Measurements from ENCODE around the gene KTN1. TPM values are rescaled to one million over a fixed set of nuclear protein-coding genes. Genes with fewer than 3 reads are reported as not detected.

KTN1 gene
- total RNA-seq, 1 donor from 2014 or later = 193 TPM

GRCh38 chr14:55645845-55646832 lies 66.1 kb downstream of the KTN1 start:
- H3K4me1 Mint-ChIP-seq (ENCODE audit: low read depth, unreplicated experiment) = no peaks in the 10 kb centered on the region
- Histone ChIP-seq H2AFZ (ENCODE audit: low read depth, low read length) (no peak overlapping the region), H3K4me1 (ENCODE audit: insufficient read depth, low read length) (no peaks in the 10 kb centered on the region), H3K4me2 (ENCODE audit: low read length) (no peak overlapping the region), H4K20me1 (ENCODE audit: insufficient read depth, low read length) (no peaks in the 10 kb centered on the region), H3K27me3 (ENCODE audit: insufficient read depth, low read length) (no peaks in the 10 kb centered on the region), H3K4me3 (ENCODE audit: insufficient read depth, low read depth, low read length) (no peak overlapping the region), H3K9me3 (ENCODE audit: insufficient read depth, low read depth, low read length) (no peaks in the 10 kb centered on the region), H3K79me2 (ENCODE audit: insufficient read depth, low read length) (no peaks in the 10 kb centered on the region), H3K36me3 (ENCODE audit: insufficient read depth, low read length) (peaks cover 34% of the 10 kb centered on the region), H3K27ac (ENCODE audit: low read depth, low read length) (no peak overlapping the region), H3K9ac (ENCODE audit: low read length) (no peak overlapping the region)
- H3K4me3 Mint-ChIP-seq (ENCODE audit: unreplicated experiment) = no peak overlapping the region
- no peak overlapping the region for H3K27ac Mint-ChIP-seq (ENCODE audit: unreplicated experiment)
- H3K9me3 Mint-ChIP-seq (ENCODE audit: unreplicated experiment) = no peaks in the 10 kb centered on the region
- H3K36me3 Mint-ChIP-seq (ENCODE audit: low read depth, unreplicated experiment) = peaks cover 8% of the 10 kb centered on the region
- TF ChIP-seq EZH2 (IDR thresholded peaks at IDR 0.05; ENCODE audit: insufficient read depth, low read length) (no peak), CTCF (IDR thresholded peaks at IDR 0.05; ENCODE audit: insufficient read depth, low read depth, low read length) (no peak)
- FAIRE-seq (no peak), DNase-seq (ENCODE audit: low read depth) (no peak)
- no peaks in the 10 kb centered on the region for H3K27me3 Mint-ChIP-seq (ENCODE audit: low read depth, unreplicated experiment)

- Histone ChIP-seq H4K20me1 (ENCODE audit: insufficient read depth, low read length) (no peaks in the 10 kb centered on the region), H3K4me2 (ENCODE audit: low read length) (no peak overlapping the region), H3K36me3 (ENCODE audit: insufficient read depth, low read length) (peaks cover 53% of the 10 kb centered on the region), H3K4me1 (ENCODE audit: insufficient read depth, low read length) (no peaks in the 10 kb centered on the region), H3K9me3 (ENCODE audit: insufficient read depth, low read depth, low read length) (no peaks in the 10 kb centered on the region), H3K79me2 (ENCODE audit: insufficient read depth, low read length) (no peaks in the 10 kb centered on the region), H3K27ac (ENCODE audit: low read depth, low read length) (no peak overlapping the region), H3K9ac (ENCODE audit: low read length) (no peak overlapping the region), H3K27me3 (ENCODE audit: insufficient read depth, low read length) (no peaks in the 10 kb centered on the region), H3K4me3 (ENCODE audit: insufficient read depth, low read depth, low read length) (no peak overlapping the region), H2AFZ (ENCODE audit: low read depth, low read length) (no peak overlapping the region)
- Mint-ChIP-seq H3K9me3 (ENCODE audit: unreplicated experiment) (no peaks in the 10 kb centered on the region), H3K4me3 (ENCODE audit: unreplicated experiment) (no peak overlapping the region), H3K4me1 (ENCODE audit: low read depth, unreplicated experiment) (no peaks in the 10 kb centered on the region), H3K36me3 (ENCODE audit: low read depth, unreplicated experiment) (peaks cover 11% of the 10 kb centered on the region), H3K27me3 (ENCODE audit: low read depth, unreplicated experiment) (no peaks in the 10 kb centered on the region), H3K27ac (ENCODE audit: unreplicated experiment) (no peak overlapping the region)
- TF ChIP-seq CTCF (IDR thresholded peaks at IDR 0.05; ENCODE audit: insufficient read depth, low read depth, low read length) (no peak), EZH2 (IDR thresholded peaks at IDR 0.05; ENCODE audit: insufficient read depth, low read length) (no peak)
- DNase-seq (ENCODE audit: low read depth) (no peak), FAIRE-seq (no peak)
Measured at GRCh38 chr14:55650992-55651391, 71.0 kb downstream of the KTN1 start.

DNA sequence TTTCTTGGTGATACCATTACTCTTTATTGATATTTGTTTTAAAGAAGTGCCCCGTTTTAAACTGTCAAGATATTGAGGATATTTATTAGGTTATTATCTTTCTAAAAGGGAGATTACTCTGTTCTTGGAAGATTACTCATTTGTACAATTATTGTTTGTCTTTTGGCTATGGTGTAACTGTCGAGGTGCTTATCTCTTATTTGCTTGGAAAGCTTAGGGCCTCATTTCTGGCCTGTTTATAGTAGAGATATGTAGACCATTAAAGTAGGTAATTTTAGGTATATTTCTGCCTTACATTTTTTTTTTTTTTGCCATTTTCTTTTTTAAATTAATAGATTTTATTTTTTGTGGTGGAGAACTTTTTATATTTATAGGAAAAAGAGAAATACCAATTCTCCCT lies 74.2 kb downstream of the KTN1 start:
- H3K4me3 Mint-ChIP-seq (ENCODE audit: unreplicated experiment) = no peak overlapping the region
- no peak overlapping the region for H3K4me3 ChIP-seq (ENCODE audit: insufficient read depth, low read depth, low read length)
- TF ChIP-seq EZH2 (IDR thresholded peaks at IDR 0.05; ENCODE audit: insufficient read depth, low read length) = no peak
- no peak for TF ChIP-seq CTCF (IDR thresholded peaks at IDR 0.05; ENCODE audit: insufficient read depth, low read depth, low read length)
- no peaks in the 10 kb centered on the region for H4K20me1 ChIP-seq (ENCODE audit: insufficient read depth, low read length)
- no peak overlapping the region for H2AFZ ChIP-seq (ENCODE audit: low read depth, low read length)
- peaks cover 12% of the 10 kb centered on the region for H3K36me3 Mint-ChIP-seq (ENCODE audit: low read depth, unreplicated experiment)
- no peak overlapping the region for H3K9ac ChIP-seq (ENCODE audit: low read length)
- H3K27ac Mint-ChIP-seq (ENCODE audit: unreplicated experiment) = no peak overlapping the region
- no peak for DNase-seq (ENCODE audit: low read depth)
- no peaks in the 10 kb centered on the region for H3K27me3 Mint-ChIP-seq (ENCODE audit: low read depth, unreplicated experiment)
- H3K27ac ChIP-seq (ENCODE audit: low read depth, low read length) = no peak overlapping the region
- H3K79me2 ChIP-seq (ENCODE audit: insufficient read depth, low read length) = no peaks in the 10 kb centered on the region
- H3K27me3 ChIP-seq (ENCODE audit: insufficient read depth, low read length) = no peaks in the 10 kb centered on the region
- no peak for FAIRE-seq
- H3K36me3 ChIP-seq (ENCODE audit: insufficient read depth, low read length) = peaks cover 42% of the 10 kb centered on the region
- no peaks in the 10 kb centered on the region for H3K9me3 Mint-ChIP-seq (ENCODE audit: unreplicated experiment)
- no peak overlapping the region for H3K4me2 ChIP-seq (ENCODE audit: low read length)
- no peaks in the 10 kb centered on the region for H3K4me1 ChIP-seq (ENCODE audit: insufficient read depth, low read length)
- no peaks in the 10 kb centered on the region for H3K4me1 Mint-ChIP-seq (ENCODE audit: low read depth, unreplicated experiment)
- no peaks in the 10 kb centered on the region for H3K9me3 ChIP-seq (ENCODE audit: insufficient read depth, low read depth, low read length)
